ENCODE results near the gene DERL3. TPM values are rescaled to one million over a fixed set of nuclear protein-coding genes. Genes with fewer than 3 reads are reported as not detected.
A peak's percentile ranks its signal among the peaks of the same experiment; 100 is the strongest.

Gene DERL3
- total RNA-seq, 2 experiments from 2014 or later = 8.1 to 9.7 TPM

GRCh38 chr22:23835484-23836144 lies 3.2 kb downstream of the DERL3 start:
- DNase-seq = no peak
- H3K27me3 Mint-ChIP-seq = peaks cover 2% of the 10 kb centered on the region
- H3K4me3 Mint-ChIP-seq = no peak overlapping the region
- H3K4me1 Mint-ChIP-seq (ENCODE audit: low read depth) = peaks cover 19% of the 10 kb centered on the region
- intact Hi-C loops (cut with micrococcal nuclease) = no loop called here
- H3K36me3 Mint-ChIP-seq = peaks cover 7% of the 10 kb centered on the region
- peak overlapping the region; percentile 9 for H3K27ac Mint-ChIP-seq
- CTCF ChIA-PET = no interaction called here
- no peaks in the 10 kb centered on the region for H3K9me3 Mint-ChIP-seq
- POLR2A ChIA-PET = no interaction called here

- H3K9me3 Mint-ChIP-seq = no peaks in the 10 kb centered on the region
- CTCF ChIA-PET = interaction anchor here (0.7 kb wide), 1 partner anchor 66 kb away, joined by 4 read pairs; no protein-coding TSS in a partner anchor
- peaks cover 10% of the 10 kb centered on the region for H3K36me3 Mint-ChIP-seq
- peaks cover 19% of the 10 kb centered on the region for H3K4me1 Mint-ChIP-seq (ENCODE audit: low read depth)
- peaks cover 2% of the 10 kb centered on the region for H3K27me3 Mint-ChIP-seq
- H3K27ac Mint-ChIP-seq = peak overlapping the region; percentile 9
- DNase-seq = no peak
- intact Hi-C loops (cut with micrococcal nuclease) = no loop called here
- no peak overlapping the region for H3K4me3 Mint-ChIP-seq
- POLR2A ChIA-PET = no interaction called here
These were observed 3.9 kb downstream of the DERL3 start for GRCh38 chr22:23834793-23835483.

- Mint-ChIP-seq H3K36me3 (peaks cover 10% of the 10 kb centered on the region), H3K4me3 (no peak overlapping the region), H3K27ac (no peak overlapping the region), H3K27me3 (peaks cover 2% of the 10 kb centered on the region), H3K4me1 (ENCODE audit: low read depth) (peaks cover 18% of the 10 kb centered on the region), H3K9me3 (no peaks in the 10 kb centered on the region)
- intact Hi-C loops (cut with micrococcal nuclease) = no loop called here
- ChIA-PET CTCF (interaction anchor here (0.7 kb wide), 1 partner anchor 66 kb away, joined by 4 read pairs; no protein-coding TSS in a partner anchor), POLR2A (no interaction called here)
- no peak for DNase-seq
These were observed 4.4 kb downstream of the DERL3 start for GRCh38 chr22:23834406-23834792.

GRCh38 chr22:23833911-23834317 lies 4.9 kb downstream of the DERL3 start:
- peaks cover 8% of the 10 kb centered on the region for H3K36me3 Mint-ChIP-seq
- H3K4me1 Mint-ChIP-seq (ENCODE audit: low read depth) = peaks cover 14% of the 10 kb centered on the region
- no peaks in the 10 kb centered on the region for H3K27me3 Mint-ChIP-seq
- ChIA-PET POLR2A (no interaction called here), CTCF (interaction anchor here (1.0 kb wide), 1 partner anchor 17 kb away, joined by 4 read pairs; no protein-coding TSS in a partner anchor)
- DNase-seq = no peak
- no peaks in the 10 kb centered on the region for H3K9me3 Mint-ChIP-seq
- H3K27ac Mint-ChIP-seq = no peak overlapping the region
- H3K4me3 Mint-ChIP-seq = no peak overlapping the region
- intact Hi-C loops (cut with micrococcal nuclease) = no loop called here

- no peaks in the 10 kb centered on the region for H3K9me3 Mint-ChIP-seq
- H3K36me3 Mint-ChIP-seq = peaks cover 6% of the 10 kb centered on the region
- no peak overlapping the region for H3K27ac Mint-ChIP-seq
- peaks cover 8% of the 10 kb centered on the region for H3K4me1 Mint-ChIP-seq (ENCODE audit: low read depth)
- no peak overlapping the region for H3K4me3 Mint-ChIP-seq
- ChIA-PET POLR2A (no interaction called here), CTCF (interaction anchor here (1.0 kb wide), 1 partner anchor 18 kb away, joined by 4 read pairs; no protein-coding TSS in a partner anchor)
- no peak for DNase-seq
- no peaks in the 10 kb centered on the region for H3K27me3 Mint-ChIP-seq
- intact Hi-C loops (cut with micrococcal nuclease) = no loop called here
These were observed 5.6 kb downstream of the DERL3 start for GRCh38 chr22:23833017-23833751.

GRCh38 chr22:23832226-23833016 lies 6.4 kb downstream of the DERL3 start:
- POLR2A ChIA-PET = no interaction called here
- no peaks in the 10 kb centered on the region for H3K27me3 Mint-ChIP-seq
- no peak overlapping the region for H3K27ac Mint-ChIP-seq
- intact Hi-C loops (cut with micrococcal nuclease) = no loop called here
- no peak for DNase-seq
- no peak overlapping the region for H3K4me3 Mint-ChIP-seq
- H3K9me3 Mint-ChIP-seq = no peaks in the 10 kb centered on the region
- peaks cover 7% of the 10 kb centered on the region for H3K36me3 Mint-ChIP-seq
- H3K4me1 Mint-ChIP-seq (ENCODE audit: low read depth) = peaks cover 3% of the 10 kb centered on the region
- CTCF ChIA-PET = no interaction called here

- peaks cover 8% of the 10 kb centered on the region for H3K36me3 Mint-ChIP-seq
- no peak overlapping the region for H3K4me3 Mint-ChIP-seq
- POLR2A ChIA-PET = no interaction called here
- H3K9me3 Mint-ChIP-seq = no peaks in the 10 kb centered on the region
- no peak for DNase-seq
- CTCF ChIA-PET = no interaction called here
- H3K27ac Mint-ChIP-seq = no peak overlapping the region
- no peaks in the 10 kb centered on the region for H3K27me3 Mint-ChIP-seq
- intact Hi-C loops (cut with micrococcal nuclease) = no loop called here
- no peaks in the 10 kb centered on the region for H3K4me1 Mint-ChIP-seq (ENCODE audit: low read depth)
These were observed 7.0 kb downstream of the DERL3 start for GRCh38 chr22:23831781-23832180.

- ChIA-PET POLR2A (no interaction called here), CTCF (no interaction called here)
- H3K4me1 Mint-ChIP-seq (ENCODE audit: low read depth) = no peaks in the 10 kb centered on the region
- H3K9me3 Mint-ChIP-seq = no peaks in the 10 kb centered on the region
- H3K4me3 Mint-ChIP-seq = no peak overlapping the region
- peaks cover 11% of the 10 kb centered on the region for H3K36me3 Mint-ChIP-seq
- DNase-seq = no peak
- intact Hi-C loops (cut with micrococcal nuclease) = no loop called here
- H3K27ac Mint-ChIP-seq = no peak overlapping the region
- no peaks in the 10 kb centered on the region for H3K27me3 Mint-ChIP-seq
These were observed 7.5 kb downstream of the DERL3 start for GRCh38 chr22:23831261-23831660.

GRCh38 chr22:23829845-23830372 lies 8.9 kb downstream of the DERL3 start:
- ChIA-PET POLR2A (no interaction called here), CTCF (interaction anchor here (1.2 kb wide), 1 partner anchor 19 kb away, joined by 5 read pairs; no protein-coding TSS in a partner anchor)
- intact Hi-C loops (cut with micrococcal nuclease) = no loop called here
- H3K27ac Mint-ChIP-seq = no peak overlapping the region
- DNase-seq = no peak
- H3K4me3 Mint-ChIP-seq = no peak overlapping the region
- H3K27me3 Mint-ChIP-seq = no peaks in the 10 kb centered on the region
- peaks cover 18% of the 10 kb centered on the region for H3K36me3 Mint-ChIP-seq
- H3K4me1 Mint-ChIP-seq (ENCODE audit: low read depth) = no peaks in the 10 kb centered on the region
- no peaks in the 10 kb centered on the region for H3K9me3 Mint-ChIP-seq

- intact Hi-C loops (cut with micrococcal nuclease) = no loop called here
- Mint-ChIP-seq H3K4me1 (ENCODE audit: low read depth) (no peaks in the 10 kb centered on the region), H3K27me3 (no peaks in the 10 kb centered on the region), H3K27ac (no peak overlapping the region), H3K36me3 (peaks cover 20% of the 10 kb centered on the region), H3K4me3 (no peak overlapping the region), H3K9me3 (no peaks in the 10 kb centered on the region)
- ChIA-PET POLR2A (no interaction called here), CTCF (interaction anchor here (1.2 kb wide), 1 partner anchor 20 kb away, joined by 5 read pairs; no protein-coding TSS in a partner anchor)
- no peak for DNase-seq
These were observed 9.8 kb downstream of the DERL3 start for GRCh38 chr22:23828800-23829680.

- intact Hi-C loops (cut with micrococcal nuclease) = no loop called here
- Mint-ChIP-seq H3K4me3 (no peak overlapping the region), H3K4me1 (ENCODE audit: low read depth) (no peaks in the 10 kb centered on the region), H3K27me3 (no peaks in the 10 kb centered on the region), H3K9me3 (no peaks in the 10 kb centered on the region), H3K36me3 (peaks cover 24% of the 10 kb centered on the region), H3K27ac (no peak overlapping the region)
- DNase-seq = no peak
- POLR2A ChIA-PET = no interaction called here
- CTCF ChIA-PET = no interaction called here
These were observed 11.3 kb downstream of the DERL3 start for GRCh38 chr22:23827351-23827995.
